ENCODE data around the gene MYL10.
"Not testable (repeated sequence)": the region's sequence is repeated elsewhere in the genome, so short reads cannot be mapped to it uniquely, and the experiment has no call there.

MYL10 gene

GRCh38 chr7:101614098-101614938, 14.8 kb downstream of the MYL10 start:
- peak overlapping the region; percentile 30; the same call in 1 of the 2 replicates for H3K4me2 ChIP-seq
- peaks cover 17% of the 10 kb centered on the region for H3K4me1 ChIP-seq
- no peak overlapping the region for H3K9ac ChIP-seq
- no peaks in the 10 kb centered on the region for H3K9me3 ChIP-seq
- no peaks in the 10 kb centered on the region for H3K36me3 ChIP-seq
- no peak overlapping the region for H3K27ac ChIP-seq
- H4K20me1 ChIP-seq = no peaks in the 10 kb centered on the region
- TF ChIP-seq Cebpa-rat (IDR thresholded peaks at IDR 0.05) = no peak
- no peak overlapping the region for H3K4me3 ChIP-seq
- H3K27me3 ChIP-seq = no peaks in the 10 kb centered on the region

GRCh38 chr7:101612885-101613515, 16.1 kb downstream of the MYL10 start:
- no peak overlapping the region for H3K9ac ChIP-seq
- no peaks in the 10 kb centered on the region for H3K27me3 ChIP-seq
- peaks cover 17% of the 10 kb centered on the region for H3K4me1 ChIP-seq
- no peak for TF ChIP-seq Cebpa-rat (IDR thresholded peaks at IDR 0.05)
- H3K27ac ChIP-seq = no peak overlapping the region
- H3K36me3 ChIP-seq = no peaks in the 10 kb centered on the region
- H3K4me3 ChIP-seq = no peak overlapping the region
- no peak overlapping the region for H3K4me2 ChIP-seq
- no peaks in the 10 kb centered on the region for H4K20me1 ChIP-seq
- H3K9me3 ChIP-seq = no peaks in the 10 kb centered on the region

- no peak for TF ChIP-seq Cebpa-rat (IDR thresholded peaks at IDR 0.05)
- Histone ChIP-seq H3K4me2 (no peak overlapping the region), H3K27ac (no peak overlapping the region)
These were observed 20.1 kb downstream of the MYL10 start for GRCh38 chr7:101608772-101609713.

DNA sequence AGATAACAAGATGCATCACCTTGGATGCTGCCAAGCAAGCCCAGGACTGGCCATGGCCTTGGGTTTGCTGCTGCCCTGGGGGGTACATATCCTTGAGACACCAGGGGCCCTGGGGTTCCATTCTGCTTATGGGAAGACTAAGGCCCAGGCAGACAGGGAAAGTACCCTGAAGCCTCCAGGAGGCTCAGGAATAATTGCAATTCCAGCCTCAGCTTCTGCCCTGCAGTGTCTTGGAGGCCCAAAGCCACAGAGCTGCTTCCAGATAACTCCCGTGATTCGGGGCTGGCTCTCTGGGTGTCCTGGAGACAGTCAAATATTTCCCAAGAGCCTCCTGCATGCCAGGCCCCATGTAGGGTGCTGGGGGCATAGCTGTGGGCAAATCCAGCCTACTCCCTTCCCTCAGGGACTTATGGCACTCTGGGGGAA, 22.6 kb downstream of the MYL10 start:
- Histone ChIP-seq H3K9ac (no peak overlapping the region), H3K4me1 (peaks cover 15% of the 10 kb centered on the region), H3K27me3 (no peaks in the 10 kb centered on the region), H3K27ac (no peak overlapping the region), H3K36me3 (no peaks in the 10 kb centered on the region), H3K4me3 (no peak overlapping the region), H3K4me2 (no peak overlapping the region), H3K9me3 (no peaks in the 10 kb centered on the region), H4K20me1 (no peaks in the 10 kb centered on the region)
- TF ChIP-seq Cebpa-rat (IDR thresholded peaks at IDR 0.05) = no peak

More at GRCh38 chr7:101608772-101609713, 20.1 kb downstream of the MYL10 start:
- Histone ChIP-seq H3K36me3 (no peaks in the 10 kb centered on the region), H3K4me3 (no peak overlapping the region), H3K9me3 (no peaks in the 10 kb centered on the region), H4K20me1 (no peaks in the 10 kb centered on the region), H3K4me1 (peaks cover 7% of the 10 kb centered on the region; the same call in 1 of the 2 replicates), H3K27me3 (no peaks in the 10 kb centered on the region), H3K9ac (no peak overlapping the region)

GRCh38 chr7:101605611-101606497, 23.2 kb downstream of the MYL10 start:
- H3K36me3 ChIP-seq = no peaks in the 10 kb centered on the region
- H3K4me1 ChIP-seq = peaks cover 15% of the 10 kb centered on the region
- H3K4me2 ChIP-seq = no peak overlapping the region
- H4K20me1 ChIP-seq = no peaks in the 10 kb centered on the region
- 0 out of 2 replicates have a peak overlapping the region, but pooled peaks have one; percentile 29 for H3K9ac ChIP-seq
- H3K4me3 ChIP-seq = no peak overlapping the region
- H3K9me3 ChIP-seq = no peaks in the 10 kb centered on the region
- TF ChIP-seq Cebpa-rat (IDR thresholded peaks at IDR 0.05) = no peak
- H3K27ac ChIP-seq = peak overlapping the region; percentile 9; the same call in 1 of the 2 replicates
- no peaks in the 10 kb centered on the region for H3K27me3 ChIP-seq

GRCh38 chr7:101604934-101605332, 24.2 kb downstream of the MYL10 start:
- H3K27me3 ChIP-seq, H3K9me3 ChIP-seq, H3K9ac ChIP-seq, H3K36me3 ChIP-seq, H3K4me3 ChIP-seq, H3K27ac ChIP-seq, H3K4me2 ChIP-seq, H4K20me1 ChIP-seq: not testable (repeated sequence)
- H3K4me1 ChIP-seq = peaks cover 15% of the 10 kb centered on the region

DNA sequence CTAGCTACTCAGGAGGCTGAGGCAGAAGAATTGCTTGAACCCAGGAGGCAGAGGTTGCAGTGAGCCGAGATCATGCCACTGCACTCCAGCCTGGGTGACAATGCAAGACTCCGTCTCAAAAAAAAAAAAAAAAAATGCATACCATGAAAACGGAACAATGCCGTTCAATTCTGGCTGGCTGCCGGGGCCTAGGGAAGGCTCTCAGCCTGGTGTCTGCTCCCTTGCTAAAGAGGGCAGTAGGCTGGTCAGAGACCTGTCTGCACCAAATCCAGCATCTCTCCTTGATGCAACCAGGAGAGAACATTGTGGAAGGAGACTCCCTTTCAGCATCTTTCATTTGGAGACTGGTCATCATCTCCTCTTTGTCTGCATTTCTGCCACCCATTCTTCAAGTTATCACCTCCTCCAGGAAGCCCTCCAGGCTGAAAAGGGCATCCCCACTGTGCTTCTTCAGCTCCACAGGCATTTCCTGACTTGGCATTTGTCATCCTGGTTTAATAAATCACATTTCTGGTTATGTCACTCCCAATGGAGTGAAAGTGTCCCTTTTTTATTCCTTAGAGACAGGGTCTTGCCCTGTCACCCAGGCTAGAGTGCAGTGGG, 24.7 kb downstream of the MYL10 start:
- Histone ChIP-seq H4K20me1 (no peaks in the 10 kb centered on the region), H3K27me3 (no peaks in the 10 kb centered on the region), H3K9me3 (no peaks in the 10 kb centered on the region)

GRCh38 chr7:101602484-101603241, 26.4 kb downstream of the MYL10 start:
- no peaks in the 10 kb centered on the region for H4K20me1 ChIP-seq
- H3K27ac ChIP-seq = no peak overlapping the region
- H3K4me1 ChIP-seq = peaks cover 25% of the 10 kb centered on the region
- no peak overlapping the region for H3K4me3 ChIP-seq
- TF ChIP-seq Cebpa-rat (IDR thresholded peaks at IDR 0.05) = no peak
- H3K9me3 ChIP-seq = no peaks in the 10 kb centered on the region
- peak overlapping the region; percentile 25; the same call in 1 of the 2 replicates for H3K4me2 ChIP-seq
- H3K27me3 ChIP-seq = no peaks in the 10 kb centered on the region
- no peaks in the 10 kb centered on the region for H3K36me3 ChIP-seq
- H3K9ac ChIP-seq = no peak overlapping the region

More for the DNA sequence above, 24.7 kb downstream of the MYL10 start:
- H3K4me2 ChIP-seq = no peak overlapping the region
- H3K9ac ChIP-seq = no peak overlapping the region
- H3K4me1 ChIP-seq = peaks cover 15% of the 10 kb centered on the region
- TF ChIP-seq Cebpa-rat (IDR thresholded peaks at IDR 0.05) = no peak
- H3K4me3 ChIP-seq = no peak overlapping the region
- H3K27ac ChIP-seq = no peak overlapping the region
- no peaks in the 10 kb centered on the region for H3K36me3 ChIP-seq
